T follicular helper cell (primary cell): ENCODE measurements around the gene PAX9.

Source experiments
- DNase-seq: peaks from one replicate; pipeline ENCODE4 v3.0.0-alpha.2; 2020; ENCODE audit warnings: low read depth
- total RNA-seq, 2 experiments: gene quantifications; one replicate each; lab custom pipeline; 2026; lab: John Stamatoyannopoulos, UW

The PAX9 gene
- total RNA-seq, result 0.04 to 0.18 reads per million in 2 experiments

DNA sequence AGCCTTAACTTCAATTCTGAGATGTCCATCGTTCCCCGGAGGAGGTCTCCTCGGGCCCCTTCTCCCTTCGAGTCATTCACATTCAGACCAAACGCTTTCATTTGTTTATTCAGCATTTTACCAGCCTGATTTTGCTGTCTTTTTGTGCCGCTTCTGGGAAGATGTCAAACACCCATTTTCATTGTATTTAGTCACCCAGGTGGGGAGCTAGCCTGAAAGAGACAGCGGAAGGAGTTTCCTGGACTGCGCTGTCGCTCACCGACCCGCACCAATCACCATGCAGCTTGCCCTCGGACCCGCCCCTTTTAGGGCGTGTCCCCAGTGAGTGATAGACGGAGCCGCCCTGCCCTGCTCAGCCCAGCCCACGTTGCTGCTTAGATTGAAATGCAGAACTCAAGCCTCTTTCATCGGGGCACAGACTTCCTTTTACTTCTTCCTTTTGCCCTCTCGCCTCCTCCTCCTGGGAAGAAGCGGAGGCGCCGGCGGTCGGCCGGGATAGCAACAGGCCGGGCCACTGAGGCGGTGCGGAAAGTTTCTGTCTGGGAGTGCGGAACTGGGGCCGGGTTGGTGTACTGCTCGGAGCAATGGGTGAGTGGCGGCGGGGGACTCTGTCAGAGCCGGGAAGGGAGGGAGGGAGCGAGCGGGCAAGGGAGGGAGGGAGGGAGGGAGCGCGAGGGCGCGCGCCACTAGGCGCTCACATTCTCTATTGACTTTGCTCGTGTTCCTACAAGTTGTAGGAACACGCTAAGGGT lies at the start of gene PAX9:
TSS of gene PAX9 (plus strand) at position 355 of the 752 bp plus-strand sequence. CDS start at position 585, 230 bp downstream.
- no peak for DNase-seq

DNA sequence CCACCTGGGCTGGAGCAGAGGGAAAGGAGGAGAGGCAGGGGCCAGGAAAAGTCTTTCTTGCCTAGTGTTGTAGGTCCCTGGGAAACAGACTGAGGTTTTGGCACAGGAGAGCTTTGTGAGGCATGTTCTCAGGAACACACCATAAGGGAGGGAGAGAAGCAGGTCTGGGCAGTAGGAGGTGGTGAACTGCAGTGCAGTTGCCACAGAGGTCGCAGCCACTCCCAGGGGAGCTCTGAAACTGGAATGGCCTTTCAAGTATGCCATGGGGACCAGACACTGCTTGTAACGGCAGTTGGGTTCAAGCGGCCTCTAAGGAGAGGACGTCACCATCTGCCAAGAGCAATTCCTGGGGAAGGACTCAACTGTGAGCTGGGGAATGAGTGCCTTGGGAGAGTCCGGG lies 43.8 kb upstream of the PAX9 start:
- no peak for DNase-seq

DNA sequence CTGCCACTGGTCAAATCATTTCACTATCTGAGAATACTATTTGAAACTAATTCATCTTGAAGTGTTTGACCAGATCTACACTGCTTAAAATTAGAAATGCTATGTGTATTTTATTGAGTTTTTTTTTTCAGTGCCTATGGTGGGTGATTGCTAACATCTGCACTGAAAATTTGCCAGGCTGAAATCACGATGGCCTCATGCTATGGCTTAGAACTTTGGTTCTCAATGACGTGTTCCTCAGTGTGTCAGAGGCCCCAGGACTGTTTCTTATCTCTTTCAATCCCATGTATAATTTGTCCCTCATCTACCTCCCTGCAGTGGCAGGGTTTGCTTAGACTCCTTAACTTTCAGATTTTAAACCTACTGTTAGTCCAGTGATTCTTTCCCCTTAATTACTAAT lies 43.0 kb upstream of the PAX9 start:
- no peak for DNase-seq

DNA sequence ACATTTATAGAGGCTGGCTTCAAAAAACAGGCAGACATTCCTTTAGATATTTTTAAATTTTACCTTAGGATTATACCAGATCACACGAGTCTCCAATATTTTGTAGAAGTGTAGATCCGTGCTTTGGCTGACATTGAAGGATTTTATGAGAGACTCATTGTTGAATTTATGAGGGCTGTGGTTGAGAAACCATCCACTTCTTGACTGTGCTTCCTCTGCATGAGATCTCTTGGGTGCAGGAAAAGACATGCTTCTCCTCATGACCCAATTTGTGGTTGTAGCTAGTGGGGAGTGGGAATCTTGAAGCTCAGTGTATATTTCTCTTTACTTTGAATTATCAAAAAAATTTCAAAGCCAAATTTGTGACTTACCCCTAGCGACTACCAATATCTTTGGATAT lies 42.5 kb upstream of the PAX9 start:
- DNase-seq, result no peak

- no peak for DNase-seq
Measured at GRCh38 chr14:36619853-36620252, 41.8 kb upstream of the PAX9 start.

DNA sequence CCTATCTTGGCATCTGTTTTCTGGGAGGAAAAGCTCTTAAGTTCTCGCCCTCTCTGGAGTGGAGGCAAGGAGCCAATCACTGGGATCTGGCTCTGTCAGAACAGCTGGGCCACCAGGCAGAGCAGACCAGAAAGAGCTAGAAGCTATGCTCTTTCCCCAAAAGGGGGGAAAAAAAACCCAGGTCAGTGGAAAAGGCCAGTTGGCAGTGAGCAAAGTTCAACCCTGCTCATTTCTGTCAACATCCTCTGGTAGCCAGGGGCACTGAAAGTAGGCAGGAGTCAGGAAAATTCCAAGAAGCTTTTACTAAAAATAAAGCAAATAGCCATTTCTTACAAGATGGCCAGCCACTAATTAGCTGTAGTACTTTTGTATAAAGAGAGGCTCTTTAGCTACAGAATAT lies 36.6 kb upstream of the PAX9 start:
- DNase-seq, result no peak

DNA sequence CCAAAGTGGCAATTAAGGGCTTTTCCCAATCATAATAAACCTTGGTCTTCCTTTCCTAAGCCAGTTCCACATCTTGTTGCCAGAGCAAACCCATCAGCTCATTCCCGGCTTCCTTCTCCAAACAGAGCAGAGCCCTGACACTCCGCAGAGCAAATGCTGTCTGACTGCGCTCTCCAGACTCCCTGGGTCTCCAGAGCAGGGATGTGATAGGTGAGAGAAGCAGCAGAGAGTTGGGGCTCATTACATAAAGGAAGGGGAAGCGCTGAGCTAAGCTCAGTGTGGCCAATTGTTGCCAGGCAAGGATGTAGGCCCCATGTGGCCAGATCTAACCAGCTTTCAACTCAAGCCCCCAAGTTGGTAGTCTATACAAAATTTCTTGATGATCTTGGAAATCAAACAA lies 36.2 kb upstream of the PAX9 start:
- DNase-seq, result no peak

GRCh38 chr14:36626151-36626550 lies 35.5 kb upstream of the PAX9 start:
- DNase-seq, result no peak

- DNase-seq, result no peak
Measured at GRCh38 chr14:36627981-36628380, 33.7 kb upstream of the PAX9 start.

DNA sequence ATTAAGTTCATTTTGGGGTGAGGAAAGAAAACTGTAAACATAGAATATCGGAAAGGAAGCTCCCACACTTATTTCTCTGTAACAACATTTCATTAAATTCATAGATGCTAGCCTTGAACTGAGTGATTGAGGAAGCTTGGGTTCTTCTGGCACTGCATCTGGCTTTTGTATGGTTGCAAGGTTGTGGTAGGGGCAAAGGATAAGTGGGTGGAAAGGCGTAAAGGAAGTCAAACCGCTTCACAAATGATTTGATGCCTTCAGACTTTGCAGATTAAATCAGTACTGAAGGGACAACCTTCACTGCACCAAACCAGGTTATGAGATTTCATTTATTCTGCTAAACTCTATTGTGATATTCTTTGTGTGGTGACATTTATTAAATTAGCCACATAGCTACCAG lies 28.1 kb upstream of the PAX9 start:
- no peak for DNase-seq

- no peak for DNase-seq
Measured at GRCh38 chr14:36646664-36647416, 14.8 kb upstream of the PAX9 start.

DNA sequence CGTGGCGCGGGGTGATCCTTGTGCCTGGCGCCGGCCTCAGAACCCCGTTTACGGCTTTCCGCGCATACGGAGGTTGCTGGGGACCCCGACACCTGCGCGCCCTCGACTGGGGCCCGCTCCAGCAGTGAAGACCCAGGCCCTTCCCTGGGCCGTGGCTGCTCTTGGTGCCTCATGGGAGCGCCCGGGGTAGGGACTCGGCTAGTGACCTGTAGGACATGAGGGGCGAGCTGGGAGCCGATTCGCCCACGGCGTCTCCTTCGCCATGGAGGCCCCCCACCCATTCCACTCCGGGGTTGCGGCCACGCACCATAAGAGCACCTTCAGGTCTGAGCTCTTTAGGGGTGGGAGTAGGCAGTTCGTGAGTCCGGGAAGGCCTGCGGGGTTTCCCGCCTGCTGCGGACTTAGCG lies 14.2 kb upstream of the PAX9 start:
- no peak for DNase-seq

GRCh38 chr14:36647824-36648753 lies 13.6 kb upstream of the PAX9 start:
- no peak for DNase-seq

- no peak for DNase-seq
Measured at GRCh38 chr14:36649872-36650650, 11.6 kb upstream of the PAX9 start.

- DNase-seq, result no peak
Measured at GRCh38 chr14:36652542-36653201, 9.0 kb upstream of the PAX9 start.

DNA sequence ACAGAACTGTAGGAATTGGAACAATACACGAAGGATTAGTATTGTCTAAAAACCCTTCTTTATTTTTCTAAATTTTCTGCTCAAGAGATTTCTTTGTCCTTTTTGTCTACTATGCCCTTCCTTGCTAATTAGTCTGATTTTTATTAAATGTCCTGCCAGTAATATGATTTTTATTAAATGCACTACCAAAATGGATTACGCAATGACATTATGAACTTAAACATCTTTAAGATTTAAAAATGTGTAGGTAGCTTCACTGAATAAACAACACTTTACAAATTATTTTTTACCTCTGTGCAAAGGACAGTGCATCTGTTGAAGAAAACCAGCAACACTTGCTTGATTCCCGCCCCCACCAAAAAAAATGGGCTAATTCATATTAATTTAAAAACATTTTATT lies 8.2 kb upstream of the PAX9 start:
- DNase-seq, result no peak

- DNase-seq, result no peak
Measured at GRCh38 chr14:36653962-36654793, 7.5 kb upstream of the PAX9 start.

DNA sequence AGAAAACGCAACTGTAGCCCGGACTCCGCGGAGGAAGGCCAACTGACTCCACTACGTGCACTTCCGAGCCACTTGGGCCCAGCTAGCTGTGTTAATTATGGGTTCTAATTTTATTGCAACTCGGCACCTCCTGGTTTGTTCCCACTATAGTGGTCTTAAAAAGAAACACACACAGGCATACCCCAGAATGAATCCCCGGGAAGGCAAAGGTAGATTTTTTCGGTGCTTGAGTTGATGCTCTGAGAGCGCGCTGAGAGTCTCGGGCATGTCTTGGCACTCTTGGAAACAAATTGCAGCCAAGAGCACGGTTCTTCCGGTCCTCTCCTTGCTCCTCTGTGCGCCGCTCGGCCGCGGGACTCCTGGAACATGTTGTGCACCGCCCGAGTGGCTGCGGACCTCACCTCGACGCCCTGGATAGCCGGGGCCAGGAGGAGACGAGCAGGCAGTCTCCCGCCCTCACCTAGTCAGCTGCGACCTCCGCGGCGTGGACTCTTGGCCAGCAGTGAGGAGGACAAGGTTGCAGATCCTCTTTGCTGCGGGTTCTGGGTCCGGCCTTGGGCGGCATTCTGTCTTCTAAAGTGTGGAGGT lies 6.8 kb upstream of the PAX9 start:
- DNase-seq, result no peak

GRCh38 chr14:36655571-36655962 lies 6.1 kb upstream of the PAX9 start:
- DNase-seq, result no peak
